ENCODE measurements around the gene DRC7. TPM values are rescaled to one million over a fixed set of nuclear protein-coding genes. Genes with fewer than 3 reads are reported as not detected.

DRC7 gene
- total RNA-seq, 1 donor from 2014 or later: not detected

DNA sequence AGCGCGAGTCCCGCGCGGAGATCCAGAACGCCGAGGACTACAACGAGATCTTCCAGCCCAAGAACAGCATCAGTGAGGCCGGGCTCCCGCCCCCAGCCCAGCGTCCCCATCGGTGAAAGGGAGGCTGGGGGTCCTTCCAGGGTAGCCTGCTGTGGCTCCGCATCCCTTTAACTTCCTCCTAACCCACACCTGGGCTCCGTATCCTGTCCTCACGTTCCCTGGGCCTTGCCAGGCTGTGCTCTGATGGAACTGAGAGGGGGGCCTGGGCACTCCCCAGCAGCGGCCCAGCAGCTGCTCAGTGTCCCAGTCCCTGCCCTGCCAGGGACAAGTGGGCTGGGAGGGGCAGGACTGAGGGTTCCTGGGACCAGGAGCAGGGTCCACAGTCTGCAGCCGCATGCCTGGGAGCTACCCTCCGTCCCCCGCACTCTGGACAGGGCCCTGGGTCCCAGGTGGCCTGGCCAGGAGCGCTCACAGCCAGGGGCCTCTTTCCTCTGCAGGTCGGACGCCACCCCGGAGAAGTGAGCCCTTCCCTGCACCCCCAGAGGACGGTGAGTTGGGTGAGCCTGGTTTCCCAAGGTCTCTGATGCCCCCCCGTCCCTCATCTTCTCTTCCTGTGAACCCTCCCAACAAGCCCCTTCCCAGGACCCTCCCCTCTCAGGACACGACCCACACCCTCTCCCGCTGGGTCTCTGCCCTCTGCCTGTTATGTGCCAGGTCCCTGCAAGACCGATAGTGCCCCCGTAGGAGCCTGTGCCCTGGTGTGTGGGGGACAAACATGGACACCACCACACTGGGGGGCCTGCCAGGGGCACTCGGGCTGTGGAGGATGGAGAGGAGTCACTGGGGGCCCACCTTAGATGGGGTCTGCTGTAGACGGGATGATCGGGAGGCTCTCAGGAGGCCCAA is 59.1 kb downstream of the DRC7 start:
- H3K27me3 Mint-ChIP-seq (ENCODE audit: unreplicated experiment): peaks cover 6% of the 10 kb centered on the region
- peaks cover 8% of the 10 kb centered on the region for H3K4me1 Mint-ChIP-seq (ENCODE audit: low read depth, unreplicated experiment)
- H3K27ac Mint-ChIP-seq (ENCODE audit: unreplicated experiment): no peak overlapping the region
- H3K4me3 Mint-ChIP-seq (ENCODE audit: unreplicated experiment): no peak overlapping the region
- H3K9me3 Mint-ChIP-seq (ENCODE audit: unreplicated experiment): peaks cover 2% of the 10 kb centered on the region
- no peaks in the 10 kb centered on the region for H3K36me3 Mint-ChIP-seq (ENCODE audit: unreplicated experiment)
- DNase-seq: no peak
- TF ChIP-seq, protein P1, sequence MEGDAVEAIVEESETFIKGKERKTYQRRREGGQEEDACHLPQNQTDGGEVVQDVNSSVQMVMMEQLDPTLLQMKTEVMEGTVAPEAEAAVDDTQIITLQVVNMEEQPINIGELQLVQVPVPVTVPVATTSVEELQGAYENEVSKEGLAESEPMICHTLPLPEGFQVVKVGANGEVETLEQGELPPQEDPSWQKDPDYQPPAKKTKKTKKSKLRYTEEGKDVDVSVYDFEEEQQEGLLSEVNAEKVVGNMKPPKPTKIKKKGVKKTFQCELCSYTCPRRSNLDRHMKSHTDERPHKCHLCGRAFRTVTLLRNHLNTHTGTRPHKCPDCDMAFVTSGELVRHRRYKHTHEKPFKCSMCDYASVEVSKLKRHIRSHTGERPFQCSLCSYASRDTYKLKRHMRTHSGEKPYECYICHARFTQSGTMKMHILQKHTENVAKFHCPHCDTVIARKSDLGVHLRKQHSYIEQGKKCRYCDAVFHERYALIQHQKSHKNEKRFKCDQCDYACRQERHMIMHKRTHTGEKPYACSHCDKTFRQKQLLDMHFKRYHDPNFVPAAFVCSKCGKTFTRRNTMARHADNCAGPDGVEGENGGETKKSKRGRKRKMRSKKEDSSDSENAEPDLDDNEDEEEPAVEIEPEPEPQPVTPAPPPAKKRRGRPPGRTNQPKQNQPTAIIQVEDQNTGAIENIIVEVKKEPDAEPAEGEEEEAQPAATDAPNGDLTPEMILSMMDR (IDR thresholded peaks at IDR 0.05; ENCODE audit: partially characterized antibody, unreplicated experiment): no peak

DNA sequence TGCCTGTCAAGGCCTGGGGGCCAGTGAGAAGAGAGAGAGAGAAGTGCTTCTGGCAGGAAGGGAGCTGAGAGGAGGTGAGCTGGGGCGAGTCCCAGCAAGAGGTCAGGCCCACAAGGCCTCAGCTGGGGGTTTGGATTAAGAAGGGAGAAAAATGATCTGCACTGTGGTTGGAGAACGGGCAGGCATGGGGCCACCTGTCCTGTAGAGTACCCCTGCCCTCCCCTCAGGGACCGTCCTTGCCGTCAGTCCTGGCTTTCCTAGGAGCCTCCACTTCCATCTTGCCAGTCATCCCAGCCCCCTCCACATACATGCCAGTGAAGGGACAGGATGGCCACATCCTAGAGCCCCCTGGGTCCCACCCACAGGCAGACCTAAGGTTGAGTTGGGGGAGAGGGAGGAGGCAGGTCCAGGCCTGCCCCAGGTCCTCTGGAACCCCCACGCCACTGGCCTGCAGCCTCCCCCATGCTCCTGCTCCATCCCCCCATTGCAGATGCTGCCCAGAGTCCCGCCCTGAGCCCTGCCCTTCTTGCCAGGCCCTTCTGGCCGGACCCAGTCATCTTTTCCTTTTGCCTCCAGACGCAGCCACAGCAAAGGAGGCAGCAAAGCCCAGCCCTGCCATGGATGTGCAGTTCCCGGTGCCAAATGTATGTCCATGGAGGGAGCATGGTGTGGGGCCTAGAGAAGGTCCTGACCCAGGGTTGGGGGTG is 59.9 kb downstream of the DRC7 start:
- DNase-seq: no peak
- Mint-ChIP-seq H3K36me3 (ENCODE audit: unreplicated experiment) (no peaks in the 10 kb centered on the region), H3K9me3 (ENCODE audit: unreplicated experiment) (peaks cover 1% of the 10 kb centered on the region), H3K4me1 (ENCODE audit: low read depth, unreplicated experiment) (peaks cover 8% of the 10 kb centered on the region), H3K27me3 (ENCODE audit: unreplicated experiment) (peaks cover 6% of the 10 kb centered on the region), H3K27ac (ENCODE audit: unreplicated experiment) (no peak overlapping the region), H3K4me3 (ENCODE audit: unreplicated experiment) (no peak overlapping the region)
- TF ChIP-seq, protein P1 (IDR thresholded peaks at IDR 0.05; ENCODE audit: partially characterized antibody, unreplicated experiment): no peak

DNA sequence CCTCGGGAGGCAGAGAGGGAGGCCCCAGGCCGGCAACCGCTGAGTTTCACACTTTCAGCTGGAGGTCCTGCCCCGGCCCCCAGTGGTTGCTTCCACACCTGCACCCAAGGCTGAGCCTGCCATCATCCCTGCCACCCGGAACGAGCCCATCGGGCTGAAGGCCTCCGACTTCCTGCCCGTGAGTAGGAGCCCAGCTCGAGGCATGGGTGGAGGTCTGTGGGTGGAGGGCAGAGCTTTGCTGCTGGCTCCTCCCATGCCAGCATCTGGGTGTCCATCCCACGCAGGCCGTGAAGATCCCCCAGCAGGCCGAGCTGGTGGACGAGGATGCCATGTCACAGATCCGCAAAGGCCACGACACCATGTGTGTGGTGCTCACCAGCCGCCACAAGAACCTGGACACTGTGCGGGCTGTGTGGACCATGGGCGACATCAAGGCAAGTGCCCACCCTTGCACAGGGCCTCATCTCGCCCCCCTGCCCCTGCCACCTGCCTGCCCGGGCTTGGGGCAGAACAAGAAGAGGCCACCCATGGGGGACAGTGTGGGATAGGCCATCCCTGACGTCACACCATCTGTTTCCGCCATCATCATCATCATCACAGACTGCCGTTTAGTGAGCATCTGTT is 60.6 kb downstream of the DRC7 start:
- Mint-ChIP-seq H3K4me3 (ENCODE audit: unreplicated experiment) (no peak overlapping the region), H3K4me1 (ENCODE audit: low read depth, unreplicated experiment) (peaks cover 8% of the 10 kb centered on the region), H3K36me3 (ENCODE audit: unreplicated experiment) (no peaks in the 10 kb centered on the region), H3K27ac (ENCODE audit: unreplicated experiment) (no peak overlapping the region), H3K9me3 (ENCODE audit: unreplicated experiment) (peaks cover 2% of the 10 kb centered on the region), H3K27me3 (ENCODE audit: unreplicated experiment) (peaks cover 8% of the 10 kb centered on the region)
- no peak for DNase-seq
- TF ChIP-seq, protein P1 (IDR thresholded peaks at IDR 0.05; ENCODE audit: partially characterized antibody, unreplicated experiment): peak; percentile 35

DNA sequence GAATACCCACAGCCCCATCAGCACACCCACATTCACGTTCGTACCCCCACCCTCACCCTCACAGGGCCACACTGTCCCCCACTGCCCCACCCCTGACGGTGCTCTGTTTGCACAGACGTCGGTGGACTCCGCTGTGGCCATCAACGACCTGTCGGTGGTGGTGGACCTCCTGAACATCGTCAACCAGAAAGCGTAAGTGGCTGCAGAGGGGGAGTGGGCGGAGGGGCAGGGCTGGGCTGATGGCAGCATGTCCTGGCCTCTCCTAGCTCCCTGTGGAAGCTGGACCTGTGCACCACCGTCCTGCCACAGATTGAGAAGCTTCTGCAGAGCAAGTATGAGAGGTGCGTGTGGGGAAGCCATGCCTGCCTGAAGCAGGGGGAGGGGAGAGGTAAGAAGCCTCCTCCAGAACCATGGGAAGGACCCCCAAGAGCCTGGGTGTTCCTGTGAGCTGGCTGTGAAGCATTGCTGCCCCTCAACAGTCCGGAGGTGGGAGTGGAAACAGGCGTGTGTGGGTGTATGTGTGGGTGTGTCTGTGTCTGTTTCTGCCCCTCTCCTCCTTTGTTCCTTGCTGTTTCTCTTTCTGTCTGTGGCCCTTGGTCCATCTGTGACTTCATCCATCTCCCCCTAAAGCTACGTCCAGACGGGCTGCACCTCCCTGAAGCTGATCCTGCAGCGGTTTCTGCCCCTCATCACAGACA is 61.3 kb downstream of the DRC7 start:
- H3K27me3 Mint-ChIP-seq (ENCODE audit: unreplicated experiment): peaks cover 8% of the 10 kb centered on the region
- H3K36me3 Mint-ChIP-seq (ENCODE audit: unreplicated experiment): no peaks in the 10 kb centered on the region
- H3K4me3 Mint-ChIP-seq (ENCODE audit: unreplicated experiment): no peak overlapping the region
- no peak overlapping the region for H3K27ac Mint-ChIP-seq (ENCODE audit: unreplicated experiment)
- TF ChIP-seq, protein P1 (IDR thresholded peaks at IDR 0.05; ENCODE audit: partially characterized antibody, unreplicated experiment): no peak
- peaks cover 2% of the 10 kb centered on the region for H3K9me3 Mint-ChIP-seq (ENCODE audit: unreplicated experiment)
- peaks cover 8% of the 10 kb centered on the region for H3K4me1 Mint-ChIP-seq (ENCODE audit: low read depth, unreplicated experiment)
- DNase-seq: no peak

Data from glutamatergic neuron (in vitro differentiated cells).